WERI-Rb-1 (cell line): ENCODE results near the gene RCL1.

ENCODE experiments used
- DNase-seq: peaks from one replicate; pipeline ENCODE4 v3.0.0-alpha.2; 2020
- H3K27ac ChIP-seq: fragments of 250-450 bp; sonication (Bioruptor Pico); 2 replicates; pipeline ENCODE4 v1.5.1; 2020; ENCODE audit warnings: mild to moderate bottlenecking, moderate library complexity
- H3K27me3 ChIP-seq: fragments of 250-450 bp; sonication (Bioruptor Pico); 2 replicates; pipeline ENCODE4 v1.5.1; 2021; ENCODE audit warnings: mild to moderate bottlenecking, low read depth, moderate library complexity; ENCODE audit not compliant: insufficient read depth, severe bottlenecking
- H3K36me3 ChIP-seq: fragments of 250-450 bp; sonication (Bioruptor Pico); 2 replicates; pipeline ENCODE4 v1.5.1; 2020; ENCODE audit warnings: mild to moderate bottlenecking, moderate library complexity
- H3K4me3 ChIP-seq: 2 replicates; pipeline ENCODE4 v1.5.1; 2011; ENCODE audit warnings: low read depth, mild to moderate bottlenecking, control low read depth, low read length
- H3K9me3 ChIP-seq: fragments of 250-450 bp; sonication (Bioruptor Pico); 2 replicates; pipeline ENCODE4 v1.5.1; 2021; ENCODE audit warnings: mild to moderate bottlenecking, moderate library complexity; ENCODE audit not compliant: severe bottlenecking
- CTCF ChIP-seq: IDR thresholded peaks from 2 replicates; pipeline ENCODE4 v1.5.1; 2011; ENCODE audit warnings: low read depth, mild to moderate bottlenecking, control low read depth, inconsistent platforms, low read length

The RCL1 gene

GRCh38 chr9:4855841-4856240 lies 63.1 kb downstream of the RCL1 start:
- Histone ChIP-seq H3K27me3 (no peaks in the 10 kb centered on the region), H3K9me3 (no peaks in the 10 kb centered on the region), H3K4me3 (no peak overlapping the region), H3K27ac (no peak overlapping the region), H3K36me3 (peaks cover 26% of the 10 kb centered on the region)
- TF ChIP-seq CTCF = no peak
- DNase-seq = no peak

- no peak for DNase-seq
- Histone ChIP-seq H3K27ac (no peak overlapping the region), H3K36me3 (peaks cover 29% of the 10 kb centered on the region), H3K9me3 (no peaks in the 10 kb centered on the region), H3K27me3 (no peaks in the 10 kb centered on the region), H3K4me3 (no peak overlapping the region)
- no peak for TF ChIP-seq CTCF
Observed at GRCh38 chr9:4857163-4857810, 64.5 kb downstream of the RCL1 start.

- no peak for DNase-seq
- peaks cover 22% of the 10 kb centered on the region for H3K36me3 ChIP-seq
- TF ChIP-seq CTCF = no peak
- no peaks in the 10 kb centered on the region for H3K9me3 ChIP-seq
- no peaks in the 10 kb centered on the region for H3K27me3 ChIP-seq
- no peak overlapping the region for H3K4me3 ChIP-seq
- H3K27ac ChIP-seq = no peak overlapping the region
Observed at GRCh38 chr9:4859035-4859434, 66.3 kb downstream of the RCL1 start.

- Histone ChIP-seq H3K4me3 (no peak overlapping the region), H3K36me3 (peaks cover 22% of the 10 kb centered on the region), H3K27me3 (no peaks in the 10 kb centered on the region), H3K9me3 (no peaks in the 10 kb centered on the region), H3K27ac (no peak overlapping the region)
- DNase-seq = no peak
- TF ChIP-seq CTCF = no peak
Observed at GRCh38 chr9:4860383-4860782, 67.6 kb downstream of the RCL1 start.

GRCh38 chr9:4861145-4861544 lies 68.4 kb downstream of the RCL1 start:
- no peak for DNase-seq
- Histone ChIP-seq H3K9me3 (no peaks in the 10 kb centered on the region), H3K36me3 (peaks cover 22% of the 10 kb centered on the region), H3K4me3 (no peak overlapping the region), H3K27ac (no peak overlapping the region), H3K27me3 (no peaks in the 10 kb centered on the region)
- no peak for TF ChIP-seq CTCF

- H3K36me3 ChIP-seq = peaks cover 22% of the 10 kb centered on the region
- H3K27ac ChIP-seq = no peak overlapping the region
- H3K4me3 ChIP-seq = no peak overlapping the region
- no peak for DNase-seq
- H3K9me3 ChIP-seq = no peaks in the 10 kb centered on the region
- no peaks in the 10 kb centered on the region for H3K27me3 ChIP-seq
- no peak for TF ChIP-seq CTCF
Observed at GRCh38 chr9:4861736-4862451, 69.2 kb downstream of the RCL1 start.
